Measurements from ENCODE around the gene CELSR1.

DNA sequence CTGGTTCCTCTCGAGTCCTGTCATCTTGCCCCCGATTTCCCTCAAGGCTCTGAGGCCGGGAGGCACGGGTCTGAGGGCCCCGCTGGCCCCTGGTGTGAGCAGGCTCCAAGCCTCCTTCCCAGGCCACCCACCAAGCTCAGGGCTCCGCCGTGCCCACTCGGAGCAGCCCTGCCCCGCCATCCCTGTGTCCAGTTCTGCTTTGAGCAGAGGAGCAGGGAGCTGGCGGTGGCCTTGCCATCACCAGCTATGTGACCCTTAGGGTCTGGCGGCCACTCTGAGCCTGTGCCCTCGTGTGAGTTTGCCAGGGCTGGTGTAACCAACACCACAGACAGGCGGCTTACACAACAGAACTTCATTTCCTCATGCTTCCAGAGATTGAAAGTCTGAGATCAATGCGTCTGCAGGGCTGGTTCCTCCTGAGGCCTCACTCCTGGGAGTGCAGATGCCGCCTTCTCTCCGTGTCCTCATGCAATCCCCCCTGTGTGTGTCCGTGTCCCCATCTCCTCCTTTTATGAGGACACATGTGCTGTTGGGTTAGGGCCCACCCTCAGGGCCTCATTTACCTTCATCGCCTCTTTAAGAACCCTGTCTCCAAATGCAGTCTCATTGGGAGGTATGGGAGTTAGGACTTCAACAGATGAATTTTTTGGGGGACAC lies 36.5 kb upstream of the CELSR1 start:
- TF ChIP-seq, protein P1, sequence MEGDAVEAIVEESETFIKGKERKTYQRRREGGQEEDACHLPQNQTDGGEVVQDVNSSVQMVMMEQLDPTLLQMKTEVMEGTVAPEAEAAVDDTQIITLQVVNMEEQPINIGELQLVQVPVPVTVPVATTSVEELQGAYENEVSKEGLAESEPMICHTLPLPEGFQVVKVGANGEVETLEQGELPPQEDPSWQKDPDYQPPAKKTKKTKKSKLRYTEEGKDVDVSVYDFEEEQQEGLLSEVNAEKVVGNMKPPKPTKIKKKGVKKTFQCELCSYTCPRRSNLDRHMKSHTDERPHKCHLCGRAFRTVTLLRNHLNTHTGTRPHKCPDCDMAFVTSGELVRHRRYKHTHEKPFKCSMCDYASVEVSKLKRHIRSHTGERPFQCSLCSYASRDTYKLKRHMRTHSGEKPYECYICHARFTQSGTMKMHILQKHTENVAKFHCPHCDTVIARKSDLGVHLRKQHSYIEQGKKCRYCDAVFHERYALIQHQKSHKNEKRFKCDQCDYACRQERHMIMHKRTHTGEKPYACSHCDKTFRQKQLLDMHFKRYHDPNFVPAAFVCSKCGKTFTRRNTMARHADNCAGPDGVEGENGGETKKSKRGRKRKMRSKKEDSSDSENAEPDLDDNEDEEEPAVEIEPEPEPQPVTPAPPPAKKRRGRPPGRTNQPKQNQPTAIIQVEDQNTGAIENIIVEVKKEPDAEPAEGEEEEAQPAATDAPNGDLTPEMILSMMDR (IDR thresholded peaks at IDR 0.05) = no peak
- no peak for TF ChIP-seq POLR2A (IDR thresholded peaks at IDR 0.05)

Data from lower leg skin (tissue), 3 donors.